HCT116 (cell line): ENCODE results near the gene GSTA1. TPM values are rescaled to one million over a fixed set of nuclear protein-coding genes. Genes with fewer than 3 reads are reported as not detected.
"Not testable (repeated sequence)": the region's sequence is repeated elsewhere in the genome, so short reads cannot be mapped to it uniquely, and the experiment has no call there.

Experiments
- ATAC-seq: fragments of 200-7000 bp; cut with Tn5 transposase; 2 replicates; pipeline ENCODE4 v1.9.1; 2020; ENCODE audit warnings: mild to moderate bottlenecking, moderate library complexity
- BruUV-seq: library from RNA; stranded (reverse); fragments of 400-500 nt; replicated peaks from 2 replicates; lab custom pipeline; 2021; lab: Mats Ljungman, UMichigan
- CTCF ChIA-PET: fragments of 300-600 bp; sonication (Branson Sonifier 250); formaldehyde crosslinking; loops from one replicate; lab custom pipeline; 2021; ENCODE audit warnings: antibody characterized with exemption; lab: Charles Lee
- POLR2A ChIA-PET: fragments of 300-600, 350-600 bp; sonication (Branson Sonifier 250); formaldehyde crosslinking; loops from one replicate; lab custom pipeline; 2021; ENCODE audit warnings: antibody characterized with exemption; lab: Charles Lee
- RAD21 ChIA-PET, 2 experiments: fragments of 300-600 bp; sonication (Branson Sonifier 250); formaldehyde crosslinking; loops; one replicate each; lab custom pipeline; 2023; ENCODE audit warnings: low total read pairs in 2 of 2; ENCODE audit not compliant: uncharacterized antibody in 2 of 2, unreplicated experiment in 2 of 2, low non-redundant PET in 1 of 2; lab: Charles Lee
- DNase-seq: peaks from one replicate; pipeline ENCODE4 v3.0.0-alpha.2; 2010; ENCODE audit warnings: low read depth, low spot score
- H2AFZ ChIP-seq: fragments of 200-600 bp; shearing (Covaris generic), sonication (generic); 2 replicates; pipeline ENCODE4 v1.6.1; 2017; ENCODE audit warnings: low read depth, mixed run types, mixed read lengths, antibody characterized with exemption, low read length; ENCODE audit not compliant: poor library complexity, severe bottlenecking
- H3K27ac ChIP-seq: 2 replicates; pipeline ENCODE4 v1.5.1; 2012; ENCODE audit warnings: low read depth, low read length
- H3K27me3 ChIP-seq: fragments of 200-600 bp; sonication (generic); 2 replicates; pipeline ENCODE4 v1.6.1; 2016; ENCODE audit warnings: mixed run types, low read length, mixed read lengths; ENCODE audit not compliant: insufficient read depth
- H3K36me3 ChIP-seq, 2 experiments: fragments of 200-500 bp in 1 of 2; fragments of 200-600 bp in 1 of 2; sonication (Bioruptor generic) in 1 of 2; sonication (generic) in 1 of 2; 2 replicates each; pipeline versions ENCODE4 v1.5.1 to v1.6.1; 2014 to 2016; ENCODE audit warnings: low read length in 2 of 2, inconsistent platforms in 1 of 2, mixed read lengths in 1 of 2, mixed run types in 1 of 2; ENCODE audit not compliant: insufficient read depth in 2 of 2, control insufficient read depth in 1 of 2
- H3K4me1 ChIP-seq, 2 experiments: fragments of 200-600 bp in 1 of 2; sonication (generic) in 1 of 2; 2 replicates each; pipeline versions ENCODE4 v1.5.1 to v1.6.1; 2012 to 2017; ENCODE audit warnings: low read length in 2 of 2, inconsistent platforms in 1 of 2, mild to moderate bottlenecking in 1 of 2, mixed read lengths in 1 of 2, mixed run types in 1 of 2, moderate library complexity in 1 of 2; ENCODE audit not compliant: insufficient read depth in 2 of 2, control insufficient read depth in 1 of 2
- H3K4me2 ChIP-seq: fragments of 200-600 bp; sonication (generic); 2 replicates; pipeline ENCODE4 v1.6.1; 2017; ENCODE audit warnings: mixed run types, low read length, mixed read lengths
- H3K4me3 ChIP-seq, 2 experiments: fragments of 200-600 bp in 1 of 2; sonication (generic) in 1 of 2; replicated peaks in 1 of 2; 2 replicates each; pipeline ENCODE4 v1.5.1; 2011 to 2016; ENCODE audit warnings: low read length in 2 of 2, control low read depth in 1 of 2, low read depth in 1 of 2, mild to moderate bottlenecking in 1 of 2, mixed read lengths in 1 of 2, mixed run types in 1 of 2
- H3K79me2 ChIP-seq: fragments of 200-600 bp; sonication (generic); 2 replicates; pipeline ENCODE4 v1.6.1; 2017; ENCODE audit warnings: mild to moderate bottlenecking, mixed run types, low read length, moderate library complexity, mixed read lengths; ENCODE audit not compliant: insufficient read depth
- H3K9ac ChIP-seq: fragments of 200-600 bp; sonication (generic); 2 replicates; pipeline ENCODE4 v1.6.1; 2016; ENCODE audit warnings: low read length, mixed read lengths
- H3K9me2 ChIP-seq: fragments of 200-600 bp; sonication (generic), shearing (Covaris generic); 2 replicates; pipeline ENCODE4 v1.6.1; 2017; ENCODE audit warnings: mixed run types, mild to moderate bottlenecking, moderate library complexity; ENCODE audit not compliant: insufficient read depth
- H3K9me3 ChIP-seq, 2 experiments: fragments of 200-500 bp in 1 of 2; fragments of 200-600 bp in 1 of 2; sonication (Bioruptor generic) in 1 of 2; sonication (generic) in 1 of 2; 2 replicates each; pipeline ENCODE4 v1.6.1; 2014 to 2017; ENCODE audit warnings: low read length in 2 of 2, mixed read lengths in 2 of 2, inconsistent platforms in 1 of 2, low read depth in 1 of 2, mild to moderate bottlenecking in 1 of 2, mixed run types in 1 of 2, moderate library complexity in 1 of 2; ENCODE audit not compliant: control insufficient read depth in 1 of 2, insufficient read depth in 1 of 2
- H4K20me1 ChIP-seq: fragments of 200-600 bp; sonication (generic), shearing (Covaris generic); 2 replicates; pipeline ENCODE4 v1.6.1; 2017; ENCODE audit warnings: mixed run types, mild to moderate bottlenecking, moderate library complexity; ENCODE audit not compliant: insufficient read depth
- CTCF ChIP-seq, 3 experiments: fragments of 200-600 bp in 1 of 3; sonication (generic) in 1 of 3; IDR thresholded peaks in 2 of 3; conservative IDR thresholded peaks in 1 of 3; 2 replicates each; pipeline ENCODE4 v1.5.1; 2012 to 2017; ENCODE audit warnings: low read depth in 2 of 3, low read length in 2 of 3, antibody characterized with exemption in 1 of 3, borderline replicate concordance in 1 of 3, control low read depth in 1 of 3, mild to moderate bottlenecking in 1 of 3, mixed read lengths in 1 of 3, mixed run types in 1 of 3, moderate library complexity in 1 of 3; ENCODE audit not compliant: insufficient read depth in 1 of 3
- RAD21 ChIP-seq: IDR thresholded peaks from 2 replicates; pipeline ENCODE4 v1.6.1; 2012; ENCODE audit warnings: low read depth, mild to moderate bottlenecking
- intact Hi-C: fragments of 100-400 bp; cut with micrococcal nuclease; formaldehyde crosslinking; loops from 2 replicates; pipeline ENCODE4 v1.10.0; 2022
- total RNA-seq: library from RNA; stranded (reverse); gene quantifications from one replicate; pipeline ENCODE4 v1.2.1, GENCODE V29; 2021; ENCODE audit not compliant: unreplicated experiment

Gene GSTA1
- total RNA-seq, 1 experiment from 2014 or later: 0.57 TPM

- intact Hi-C loops, CTCF ChIA-PET, POLR2A ChIA-PET, DNase-seq, H3K9me3 ChIP-seq, H3K4me1 ChIP-seq, H3K4me3 ChIP-seq, BruUV-seq, H2AFZ ChIP-seq, RAD21 ChIA-PET, H4K20me1 ChIP-seq, H3K79me2 ChIP-seq, H3K27me3 ChIP-seq, ATAC-seq, H3K27ac ChIP-seq, H3K9ac ChIP-seq, H3K36me3 ChIP-seq, H3K4me2 ChIP-seq, H3K9me2 ChIP-seq: not testable (repeated sequence)
Observed at GRCh38 chr6:52769399-52769798, 34.2 kb downstream of the GSTA1 start.

GRCh38 chr6:52767658-52768057 is 36.0 kb downstream of the GSTA1 start:
- H3K27ac ChIP-seq, H2AFZ ChIP-seq, ATAC-seq, H3K9me3 ChIP-seq, H3K9ac ChIP-seq, BruUV-seq, CTCF ChIA-PET, RAD21 ChIA-PET, H3K4me1 ChIP-seq, H4K20me1 ChIP-seq, intact Hi-C loops, H3K36me3 ChIP-seq, H3K27me3 ChIP-seq, DNase-seq, H3K79me2 ChIP-seq, H3K9me2 ChIP-seq, POLR2A ChIA-PET, H3K4me3 ChIP-seq, H3K4me2 ChIP-seq: not testable (repeated sequence)

GRCh38 chr6:52763322-52763916 is 40.2 kb downstream of the GSTA1 start, which contains the start of gene GSTA2:
TSS of gene GSTA2 (minus strand) at chr6:52763475. CDS start at chr6:52757947, 5,528 bp downstream.
- H3K27ac ChIP-seq, H3K4me1 ChIP-seq, H3K36me3 ChIP-seq, BruUV-seq, H3K9me3 ChIP-seq, H3K79me2 ChIP-seq, H3K27me3 ChIP-seq, H3K4me3 ChIP-seq, H2AFZ ChIP-seq, H3K9me2 ChIP-seq, H3K9ac ChIP-seq, H4K20me1 ChIP-seq, H3K4me2 ChIP-seq, intact Hi-C loops: not testable (repeated sequence)
- CTCF ChIA-PET: interaction anchor here (0.6 kb wide), 1 partner anchor 40 kb away, joined by 9 read pairs; the partner anchor contains the start of gene GSTA1
- peak; percentile 92 for ATAC-seq
- POLR2A ChIA-PET: interaction anchor here (0.6 kb wide), 1 partner anchor 41 kb away, joined by 3 read pairs; the partner anchor contains the start of gene GSTA1
- RAD21 ChIA-PET: interaction anchor here in 1 of 2 experiments (0.6 kb wide), 1 partner anchor 40 kb away, joined by 3 read pairs; the partner anchor contains the start of gene GSTA1
- TF ChIP-seq RAD21: peak; percentile 15; the same call in 1 of the 2 replicates
- TF ChIP-seq CTCF (IDR thresholded peaks at IDR 0.05 in 2 of 3, conservative IDR thresholded peaks at IDR 0.05 in 1 of 3; ENCODE audit: borderline replicate concordance in 1 of 3, insufficient read depth in 1 of 3, low read depth in 2 of 3, low read length in 2 of 3): peak in 2 of 3 experiments; percentile 10 to 24; a peak in 3 of 6 replicates
- DNase-seq: peak; percentile 21
